HG03432 (cell line): ENCODE measurements around the gene ATP6V1A.

Experiments used
- ATAC-seq: cut with Tn5 transposase; IDR thresholded peaks from one replicate; pipeline ENCODE4 v1.9.1; 2021; ENCODE audit warnings: mild to moderate bottlenecking, moderate library complexity; ENCODE audit not compliant: unreplicated experiment

ATP6V1A gene

DNA sequence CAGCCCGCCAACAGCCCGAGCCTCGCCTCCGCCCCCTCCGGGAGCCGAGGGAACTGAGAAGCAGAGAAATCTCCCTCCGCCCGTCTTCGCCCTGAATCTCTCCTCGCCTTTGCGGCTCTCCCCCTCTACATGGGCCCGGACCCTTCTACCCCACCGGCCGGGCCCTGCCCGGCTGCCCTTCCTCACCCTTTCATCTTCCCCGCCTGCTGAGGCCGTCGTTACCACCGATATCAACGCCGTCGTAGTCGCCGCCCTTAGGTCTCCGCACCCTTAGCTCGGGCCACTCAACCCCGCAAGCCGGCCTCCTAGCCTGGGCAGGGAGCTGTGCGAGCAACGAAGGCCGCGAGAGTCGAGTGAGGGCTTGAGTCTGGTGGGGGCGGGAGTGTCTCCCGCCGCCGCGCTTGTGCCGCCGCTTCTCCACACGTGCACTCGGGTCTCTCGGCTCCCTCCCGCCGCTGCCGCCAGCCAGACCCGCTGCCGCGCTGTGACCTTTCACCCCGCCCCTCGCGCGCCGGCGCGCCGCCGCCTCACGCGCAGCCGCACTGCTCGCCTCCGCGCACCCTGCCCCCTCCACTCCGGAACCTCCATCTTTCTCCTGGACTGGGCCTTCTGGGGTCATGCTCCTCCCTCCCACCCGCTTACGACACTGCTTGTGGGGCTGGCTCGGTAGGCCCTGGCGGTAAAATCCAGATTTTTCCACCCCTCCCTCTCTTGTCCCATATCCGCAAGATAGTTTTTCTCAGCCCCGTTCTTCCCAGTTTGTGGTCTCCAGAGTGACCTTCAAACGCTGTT, 883 bp upstream of the ATP6V1A start, which contains the start of gene NAA50:
Gene NAA50 (minus strand): TSS at position 494 of the 792 bp plus-strand sequence. CDS start 300 bp downstream, at position 194.
- peak; percentile 56 for ATAC-seq

DNA sequence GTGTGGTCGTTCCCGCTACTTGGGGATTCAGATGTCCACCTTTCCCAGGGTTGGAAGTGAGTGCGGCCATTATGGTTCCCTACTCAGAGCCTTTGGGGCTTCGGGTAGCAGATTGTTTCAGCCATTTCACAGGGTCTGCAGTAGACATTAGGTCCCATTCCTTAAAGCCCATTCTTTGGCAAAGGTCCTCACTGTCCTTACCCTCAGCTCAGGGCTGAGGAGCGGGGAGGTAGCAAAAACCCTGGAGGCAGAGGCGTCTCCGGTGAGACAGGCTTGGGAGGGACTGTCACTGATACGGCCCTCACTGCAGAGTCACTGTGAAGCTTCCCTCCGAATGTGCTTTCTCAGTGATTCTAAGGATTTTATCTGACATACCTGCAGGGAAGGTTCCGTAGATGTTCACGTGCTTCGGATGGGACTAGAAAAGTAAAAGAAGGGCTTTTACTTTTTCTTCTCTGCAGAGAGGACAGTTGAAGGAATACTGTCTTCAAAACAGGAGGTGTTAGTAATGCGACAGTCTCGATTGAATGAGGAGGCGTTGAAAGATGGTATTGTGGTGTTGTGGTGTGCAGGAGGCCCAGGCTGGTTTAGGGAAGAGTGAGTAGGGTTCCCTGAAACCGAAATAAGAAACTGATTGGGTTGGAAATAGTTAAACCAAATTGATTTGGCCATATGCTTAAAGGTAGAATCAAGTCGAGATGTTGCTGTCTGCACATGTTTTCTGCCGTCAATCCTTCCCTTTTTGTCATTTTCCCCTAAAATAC, 630 bp downstream of the ATP6V1A start:
- ATAC-seq: peak; percentile 20

DNA sequence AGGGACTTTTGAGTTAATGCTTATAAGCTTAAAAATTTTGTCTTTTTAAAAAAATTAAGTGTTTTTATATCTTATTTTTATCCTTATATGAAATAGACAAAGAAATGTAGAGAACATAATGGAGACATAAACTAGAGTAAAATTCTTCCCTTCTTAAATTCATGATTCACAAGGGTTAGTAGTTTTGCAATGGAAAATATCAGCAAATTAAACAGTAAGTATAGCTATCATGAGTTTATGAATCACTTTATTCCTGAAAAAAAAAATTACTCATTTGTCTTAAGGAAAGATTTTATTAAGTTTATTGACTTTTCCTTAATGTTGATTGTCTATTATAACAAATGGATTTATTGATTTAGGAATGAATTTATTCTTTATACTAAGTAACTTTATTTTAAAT, 4.3 kb downstream of the ATP6V1A start:
- no peak for ATAC-seq

DNA sequence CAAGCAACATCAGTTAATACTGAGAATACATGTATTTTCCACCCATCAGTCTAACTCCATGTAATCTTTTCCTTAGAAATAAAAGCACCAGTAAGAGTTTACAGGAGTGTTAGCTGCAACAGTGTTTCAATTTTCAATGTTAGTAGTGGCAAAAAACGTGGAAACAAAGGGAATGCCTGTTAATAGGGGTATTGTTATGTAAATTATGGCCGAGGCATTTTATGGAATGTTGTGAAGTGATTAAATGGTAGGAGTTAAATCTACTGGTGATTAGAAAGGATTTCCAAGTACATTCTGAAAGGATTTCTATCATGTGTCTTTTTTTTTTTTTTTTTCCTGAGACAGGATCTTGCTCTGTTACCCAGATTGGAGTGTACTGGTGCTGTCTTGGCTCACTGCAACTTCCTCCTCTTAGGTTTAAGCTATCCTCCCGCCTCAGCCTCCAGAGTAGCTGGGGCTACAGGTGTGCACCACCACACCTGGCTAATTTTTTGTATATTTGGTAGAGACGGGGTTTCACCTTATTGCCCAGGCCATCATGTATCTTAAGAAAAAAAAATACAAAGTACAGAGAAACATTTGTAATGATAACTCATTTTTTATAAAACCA, 6.6 kb downstream of the ATP6V1A start:
- ATAC-seq: no peak

DNA sequence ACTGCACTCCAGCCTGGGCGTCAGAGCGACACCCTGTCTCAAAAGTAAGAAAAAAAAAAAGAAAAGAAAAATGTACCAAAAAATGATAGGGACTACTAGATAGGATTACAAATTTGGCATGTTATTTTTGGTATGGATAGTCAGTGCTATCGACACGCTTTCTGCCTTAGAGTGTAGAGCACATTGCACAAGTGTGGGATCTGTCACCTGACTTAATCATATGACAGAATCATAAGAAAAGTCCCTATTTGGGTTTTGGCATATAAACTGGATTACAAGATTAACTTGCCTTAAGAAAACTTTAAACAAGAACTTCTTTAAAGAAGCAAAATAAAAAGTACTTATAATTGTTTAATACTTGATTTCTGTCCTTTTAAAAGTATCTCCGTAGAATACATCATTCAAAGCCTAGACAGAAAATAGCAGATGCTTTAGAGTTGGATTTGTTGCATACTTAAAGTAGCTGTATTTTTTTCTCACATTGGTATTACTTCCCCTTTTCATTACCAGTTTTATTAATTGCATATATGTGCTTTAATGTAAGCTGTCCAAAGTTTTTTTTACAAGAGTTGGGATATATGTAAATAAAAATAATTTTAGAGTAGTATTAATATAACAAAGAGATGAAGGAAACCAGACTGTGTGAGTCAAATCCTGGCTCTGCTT, 7.8 kb downstream of the ATP6V1A start:
- ATAC-seq: peak; percentile 66

DNA sequence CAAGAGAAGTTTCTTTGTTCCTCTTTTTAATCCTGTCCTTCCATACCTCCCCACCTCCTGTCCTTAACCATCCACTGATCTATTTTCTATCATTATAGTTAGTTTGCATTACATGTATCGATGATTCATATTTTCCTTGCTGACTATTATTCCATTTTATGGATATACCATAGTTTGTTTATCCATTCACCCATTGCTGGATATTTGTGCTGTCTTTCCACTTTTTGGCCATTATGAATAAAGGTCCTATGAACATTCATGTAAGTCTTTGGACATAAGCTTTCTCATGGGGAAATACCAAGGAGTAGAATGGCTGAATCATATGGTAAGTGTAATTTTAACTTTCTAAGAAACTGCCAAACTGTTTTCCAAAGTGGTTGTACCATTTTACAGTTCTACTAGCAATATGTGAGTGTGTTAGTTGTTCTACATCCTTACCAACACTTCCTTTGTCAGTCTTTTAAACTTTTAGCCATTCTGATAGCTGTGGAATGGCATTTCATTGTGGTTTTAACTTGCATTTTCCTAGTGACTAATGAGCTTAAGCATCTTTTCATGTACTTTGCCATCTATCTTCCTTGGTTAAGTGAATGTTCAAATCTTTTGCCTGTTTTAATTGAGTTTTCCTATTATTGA, 11.7 kb downstream of the ATP6V1A start:
- no peak for ATAC-seq

DNA sequence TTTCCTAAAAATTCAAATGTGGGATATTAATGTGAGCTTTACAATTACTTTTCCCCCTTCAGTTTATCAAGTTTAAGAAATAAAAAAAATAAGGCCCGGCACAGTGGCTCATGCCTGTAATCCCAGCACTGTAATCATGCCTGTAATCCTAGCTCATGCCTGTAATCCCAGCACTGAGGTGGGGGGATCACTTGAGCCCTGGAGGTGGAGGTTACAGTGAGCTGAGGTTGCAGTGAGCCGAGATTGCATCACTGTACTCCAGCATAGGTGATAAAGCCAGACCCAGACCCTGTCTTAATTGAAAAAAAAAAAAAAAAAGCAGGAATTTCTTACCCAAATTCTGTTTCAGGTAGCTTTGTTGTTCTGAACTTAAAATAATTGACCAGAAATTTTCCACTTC, 17.9 kb downstream of the ATP6V1A start:
- ATAC-seq: no peak

DNA sequence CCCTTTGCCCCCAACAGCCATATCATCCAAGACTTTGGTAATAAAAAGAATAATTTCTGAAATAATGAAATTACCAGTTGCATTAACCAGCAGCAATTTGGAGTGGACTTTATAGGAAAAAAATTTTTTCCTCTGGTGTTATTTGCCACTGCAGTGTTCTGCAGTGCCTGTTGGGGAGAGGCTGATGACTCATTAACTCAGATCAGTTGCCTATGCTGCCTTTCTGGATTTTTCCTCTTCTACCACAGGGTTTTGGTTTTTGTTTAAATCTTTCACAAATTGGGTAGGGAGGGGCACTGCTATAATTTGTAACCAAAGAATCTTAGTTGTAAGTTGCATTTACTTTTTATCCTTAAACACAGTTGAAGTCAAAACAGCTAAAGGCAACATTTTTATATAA, 22.7 kb downstream of the ATP6V1A start:
- ATAC-seq: peak; percentile 82

DNA sequence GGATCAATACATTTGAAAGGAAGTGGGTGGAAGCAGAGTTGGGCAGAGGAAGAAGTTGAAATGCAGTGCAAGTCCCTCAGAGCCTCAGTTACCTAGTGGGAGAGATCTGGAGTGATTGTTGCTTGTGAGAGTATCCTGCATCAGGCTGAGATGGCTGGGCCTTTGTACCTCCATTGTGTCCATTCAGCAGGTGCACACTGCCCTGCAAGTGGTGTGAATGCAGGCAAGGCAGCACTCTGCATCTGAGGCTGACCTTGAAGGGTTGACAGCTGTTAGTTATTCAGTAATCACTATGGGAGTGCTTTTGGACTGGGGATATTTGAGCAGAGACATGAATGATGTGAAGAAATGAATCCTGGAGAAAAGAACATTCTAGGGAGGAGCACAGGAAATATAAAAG, 25.2 kb downstream of the ATP6V1A start:
- no peak for ATAC-seq

DNA sequence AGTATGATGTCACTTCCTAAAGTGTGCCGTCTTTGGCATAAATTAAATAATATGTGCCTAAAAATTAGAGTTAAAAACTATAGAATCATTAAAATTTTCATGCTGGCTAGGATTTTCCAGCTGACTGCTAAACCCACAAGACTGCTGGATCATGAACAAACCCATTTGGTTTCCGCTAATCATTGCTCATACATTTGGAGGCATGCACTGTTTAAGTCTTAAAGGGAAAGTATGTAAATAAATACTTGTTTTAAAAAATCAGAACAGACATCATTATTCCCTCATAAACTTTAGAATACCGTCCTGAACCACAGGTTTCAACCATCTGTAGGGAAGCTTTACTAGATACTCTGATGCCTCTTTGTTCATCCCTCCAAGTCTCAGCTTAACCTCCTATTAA, 26.5 kb downstream of the ATP6V1A start:
- ATAC-seq: no peak

DNA sequence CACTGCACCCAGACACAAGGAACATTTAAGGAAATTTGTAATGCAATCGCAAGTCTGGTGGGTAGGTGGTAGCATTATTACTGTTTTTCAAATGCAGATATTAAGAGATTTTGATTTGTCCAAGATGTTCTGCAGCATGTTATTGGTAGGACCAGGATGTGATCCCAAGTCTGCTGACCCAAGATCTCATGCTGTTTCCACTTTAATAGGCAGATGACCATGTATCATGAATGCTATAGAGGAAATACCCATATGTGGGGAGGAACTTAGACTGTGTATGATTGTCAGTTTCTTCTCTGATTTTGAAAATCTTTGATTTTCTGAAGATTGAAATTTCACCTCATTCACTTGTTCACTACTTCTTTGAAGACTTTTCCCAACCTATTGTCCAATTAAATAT, 28.7 kb downstream of the ATP6V1A start:
- ATAC-seq: no peak

DNA sequence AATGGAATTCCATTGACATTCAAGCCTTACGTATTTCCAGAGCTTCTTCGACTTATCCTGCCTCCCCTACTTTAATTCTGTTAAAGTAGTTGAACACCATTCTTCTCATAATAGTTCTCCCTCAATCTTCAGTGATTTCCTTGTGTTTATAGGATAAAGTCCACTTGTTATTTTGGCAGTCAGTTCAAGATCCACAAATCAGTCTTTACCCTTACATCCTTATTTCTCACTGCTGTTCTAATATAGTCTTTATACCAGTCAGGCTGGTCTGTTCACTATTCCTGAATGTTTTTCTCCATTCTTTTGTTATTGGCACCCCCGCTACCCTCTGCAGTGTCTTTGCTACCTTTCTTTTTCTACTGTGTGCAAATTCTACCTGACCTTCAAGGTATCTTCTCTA, 29.7 kb downstream of the ATP6V1A start:
- no peak for ATAC-seq

DNA sequence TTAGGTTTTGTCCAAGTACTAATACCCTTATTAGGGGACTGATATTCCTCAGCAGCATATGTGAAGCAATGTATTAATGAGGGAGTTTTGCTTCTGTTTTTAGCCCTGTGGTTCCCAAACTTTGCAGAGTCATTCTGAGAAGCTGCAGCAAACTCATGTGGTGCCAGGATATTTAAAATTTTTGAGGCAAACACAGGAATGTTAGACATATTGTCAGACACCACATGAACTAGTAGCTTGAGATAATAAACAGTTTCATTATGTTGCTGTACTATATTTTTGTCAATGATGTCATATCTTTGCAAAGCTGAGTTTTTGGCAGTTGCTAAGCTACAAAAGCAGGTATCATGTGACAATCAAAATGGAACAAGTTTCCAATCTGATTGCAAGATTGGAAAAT, 36.6 kb downstream of the ATP6V1A start:
- peak; percentile 78 for ATAC-seq

DNA sequence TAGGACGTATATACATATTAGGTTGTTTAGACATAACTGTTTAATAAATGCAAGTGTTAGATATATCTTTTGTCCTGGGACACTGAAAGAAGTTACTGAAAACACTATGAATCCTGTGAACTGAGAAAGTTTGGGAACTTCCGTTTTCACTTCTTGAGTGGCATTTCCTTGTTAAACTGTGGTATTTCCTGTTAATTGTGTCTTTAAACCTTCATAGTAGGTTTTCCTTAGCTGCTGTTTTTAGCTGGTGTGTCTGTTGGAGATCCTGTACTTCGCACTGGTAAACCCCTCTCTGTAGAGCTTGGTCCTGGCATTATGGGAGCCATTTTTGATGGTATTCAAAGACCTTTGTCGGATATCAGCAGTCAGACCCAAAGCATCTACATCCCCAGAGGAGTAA, 37.1 kb downstream of the ATP6V1A start:
- no peak for ATAC-seq

DNA sequence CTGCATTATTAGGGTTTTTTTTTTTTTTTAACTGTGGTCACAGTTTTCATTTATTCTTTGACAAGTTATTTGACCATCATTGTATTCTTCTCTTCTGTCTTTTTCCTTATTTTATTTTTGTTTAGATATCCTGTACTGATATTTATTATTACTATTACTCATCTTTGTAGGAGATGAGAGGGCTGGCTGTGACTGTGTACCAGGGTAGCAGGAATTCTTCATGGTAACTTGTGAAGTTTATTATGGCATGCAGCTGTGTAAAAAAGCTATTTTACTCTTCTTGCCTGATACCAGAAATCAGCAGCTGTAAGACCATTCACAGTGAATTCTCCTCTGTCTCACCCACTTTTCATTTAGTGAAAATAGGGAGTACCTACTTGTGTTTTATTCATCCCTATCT, 44.5 kb downstream of the ATP6V1A start:
- no peak for ATAC-seq

DNA sequence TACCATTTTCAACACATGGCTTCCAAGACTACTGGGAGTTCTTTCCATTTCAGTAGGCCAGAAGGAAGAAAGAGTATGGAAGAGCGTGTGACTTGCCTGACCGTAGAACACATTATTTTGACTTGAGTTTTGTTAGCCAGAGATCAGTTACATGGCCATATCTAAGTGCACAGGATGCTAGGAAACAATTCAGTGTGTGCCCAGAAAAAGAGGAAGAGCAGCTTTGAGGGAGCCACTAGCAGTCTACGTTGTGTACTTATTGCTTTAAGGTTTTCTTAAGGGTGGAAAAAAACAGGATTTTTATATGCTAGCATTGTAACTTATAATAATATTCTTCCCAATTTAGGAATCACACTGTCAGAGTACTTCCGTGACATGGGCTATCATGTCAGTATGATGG, 47.7 kb downstream of the ATP6V1A start:
- ATAC-seq: no peak

DNA sequence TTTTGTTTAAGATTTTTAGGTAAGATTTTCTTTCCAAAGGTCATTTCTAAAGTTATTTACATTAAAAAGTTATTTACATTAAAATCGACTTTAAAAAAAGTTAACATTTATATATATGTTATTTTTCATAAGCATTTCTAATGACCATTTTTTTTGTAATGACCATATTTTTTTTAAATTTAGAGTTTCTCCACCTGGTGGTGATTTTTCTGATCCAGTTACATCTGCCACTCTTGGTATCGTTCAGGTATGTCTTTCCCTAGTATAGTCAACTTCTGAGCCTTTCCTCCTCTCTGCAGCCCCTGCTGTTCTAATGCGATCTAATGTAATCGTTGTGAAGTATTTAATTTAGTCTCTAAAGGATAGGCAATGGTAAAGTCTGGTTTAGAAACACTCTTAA, 48.9 kb downstream of the ATP6V1A start:
- ATAC-seq: no peak

DNA sequence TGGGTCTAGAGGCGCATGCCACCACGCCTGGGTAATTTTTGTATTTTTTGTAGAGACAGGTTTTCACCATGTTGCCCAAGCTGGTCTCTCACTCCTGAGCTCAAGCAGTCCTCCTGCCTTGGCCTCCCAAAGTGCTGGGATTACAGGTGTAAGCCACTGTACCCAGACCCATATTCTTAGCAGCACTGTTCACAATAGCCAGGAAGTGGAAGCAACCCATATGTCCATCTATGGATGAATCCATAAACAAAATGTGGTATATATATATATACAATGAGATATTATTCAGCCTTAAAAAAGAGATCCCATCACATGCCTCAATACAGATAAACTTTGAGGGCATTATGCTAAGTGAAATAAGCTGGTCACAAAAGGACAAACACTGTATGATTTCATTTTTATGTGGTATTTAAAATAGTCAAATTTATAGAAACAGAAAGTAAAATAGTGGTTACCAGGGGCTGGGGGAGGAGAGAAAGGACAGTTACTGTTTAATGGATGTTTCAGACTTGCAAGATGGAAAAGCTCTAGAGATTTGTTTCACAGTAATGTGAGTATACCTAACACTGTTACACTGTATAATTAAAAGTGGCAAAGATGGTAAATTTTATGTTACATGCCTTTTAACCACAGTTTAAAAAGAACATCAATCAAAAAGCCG, 56.1 kb downstream of the ATP6V1A start:
- peak; percentile 72 for ATAC-seq

DNA sequence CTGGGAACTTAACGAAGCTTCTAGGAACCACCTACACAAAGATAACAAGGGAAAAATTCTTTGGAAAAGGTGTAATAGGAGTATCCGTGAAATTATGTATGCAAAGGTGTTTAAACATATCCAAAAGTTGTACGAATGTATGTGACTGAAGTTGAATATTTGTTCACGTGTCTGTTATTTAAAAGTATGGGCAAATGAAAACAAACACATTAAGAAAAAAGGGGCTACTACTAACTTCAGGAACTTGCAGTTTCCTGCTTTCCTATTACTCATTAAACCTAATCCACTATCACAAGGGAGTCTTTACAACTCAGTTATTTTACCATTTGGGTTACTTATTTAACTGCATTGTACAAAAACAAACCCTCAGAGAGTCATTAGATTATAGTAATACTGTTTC, 57.8 kb downstream of the ATP6V1A start:
- ATAC-seq: peak; percentile 57

DNA sequence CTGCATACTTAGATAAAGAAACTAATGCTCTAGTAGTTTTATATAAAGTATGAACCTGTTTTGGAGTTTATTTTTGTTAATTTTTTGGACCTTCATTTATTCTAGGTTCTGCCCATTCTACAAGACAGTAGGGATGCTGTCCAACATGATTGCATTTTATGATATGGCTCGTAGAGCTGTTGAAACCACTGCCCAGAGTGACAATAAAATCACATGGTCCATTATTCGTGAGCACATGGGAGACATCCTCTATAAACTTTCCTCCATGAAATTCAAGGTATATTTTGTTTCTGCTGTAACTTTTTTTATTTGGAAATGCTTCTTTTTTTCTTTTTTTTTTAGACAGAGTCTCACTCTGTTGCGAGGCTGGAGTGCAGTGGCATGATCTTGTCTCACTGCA, 58.4 kb downstream of the ATP6V1A start:
- no peak for ATAC-seq
